Sigmoid colon (tissue), 4 donors: ENCODE measurements around the gene RAD21L1.

Experiments
- CTCF ChIP-seq, 4 experiments: fragments of 450-650 bp in 3 of 4; fragments of 200-600 bp in 1 of 4; IDR thresholded peaks; one replicate each; pipeline ENCODE4 v1.5.1; 2016 to 2019; ENCODE audit warnings: antibody characterized with exemption in 4 of 4, mild to moderate bottlenecking in 3 of 4, moderate library complexity in 2 of 4
- EP300 ChIP-seq, 4 donors: sonication (generic); formaldehyde crosslinking; IDR thresholded peaks; one replicate each; pipeline ENCODE4 v1.6.1; 2017; ENCODE audit warnings: antibody characterized with exemption in 4 of 4
- POLR2A ChIP-seq, 2 donors: fragments of 450-650 bp; IDR thresholded peaks; one replicate each; pipeline ENCODE4 v1.6.1; 2016; ENCODE audit warnings: antibody characterized with exemption in 2 of 2, mild to moderate bottlenecking in 2 of 2, moderate library complexity in 2 of 2
- POLR2AphosphoS5 ChIP-seq, 4 donors: sonication (generic); formaldehyde crosslinking; IDR thresholded peaks; one replicate each; pipeline ENCODE4 v1.6.1; 2017; ENCODE audit warnings: antibody characterized with exemption in 4 of 4

GRCh38 chr20:1203630-1204029 is 22.2 kb upstream of the RAD21L1 start:
- TF ChIP-seq CTCF (IDR thresholded peaks at IDR 0.05): no peak
- TF ChIP-seq POLR2A (IDR thresholded peaks at IDR 0.05): no peak
- TF ChIP-seq EP300 (IDR thresholded peaks at IDR 0.05): no peak
- no peak for TF ChIP-seq POLR2AphosphoS5 (IDR thresholded peaks at IDR 0.05)
